Liver (tissue), 9 donors: ENCODE measurements around the gene REG1B. TPM values are rescaled to one million over a fixed set of nuclear protein-coding genes. Genes with fewer than 3 reads are reported as not detected.

Experiments used
- DNase-seq: peaks from one replicate; pipeline ENCODE4 v3.0.0-alpha.2; 2017; ENCODE audit warnings: low spot score
- H3K27ac ChIP-seq, 2 donors: one replicate each; pipeline ENCODE4 v1.7.0; 2013; ENCODE audit warnings: inconsistent platforms in 2 of 2, low read length in 2 of 2, control low read depth in 1 of 2, low read depth in 1 of 2, mild to moderate bottlenecking in 1 of 2
- H3K27me3 ChIP-seq, 4 donors: one replicate each; pipeline versions ENCODE4 v1.6.1 to v1.7.0; 2013; ENCODE audit warnings: low read length in 3 of 4, inconsistent platforms in 1 of 4, mild to moderate bottlenecking in 1 of 4, moderate library complexity in 1 of 4; ENCODE audit not compliant: control insufficient read depth in 4 of 4, insufficient read depth in 4 of 4
- H3K36me3 ChIP-seq, 4 donors: one replicate each; pipeline versions ENCODE4 v1.6.1 to v1.7.0; 2013; ENCODE audit warnings: low read length in 3 of 4, mild to moderate bottlenecking in 3 of 4, low read depth in 1 of 4, moderate library complexity in 1 of 4; ENCODE audit not compliant: control insufficient read depth in 4 of 4, insufficient read depth in 3 of 4
- H3K4me1 ChIP-seq, 4 donors: one replicate each; pipeline versions ENCODE4 v1.6.1 to v1.7.0; 2013; ENCODE audit warnings: low read length in 3 of 4, mild to moderate bottlenecking in 3 of 4, moderate library complexity in 1 of 4; ENCODE audit not compliant: control insufficient read depth in 4 of 4, insufficient read depth in 4 of 4
- H3K4me3 ChIP-seq, 3 donors: one replicate each; pipeline versions ENCODE4 v1.6.1 to v1.7.0; 2013; ENCODE audit warnings: low read length in 3 of 3, control low read depth in 1 of 3, low read depth in 1 of 3, mild to moderate bottlenecking in 1 of 3
- H3K9ac ChIP-seq, 2 donors: one replicate each; pipeline ENCODE4 v1.7.0; 2013; ENCODE audit warnings: low read length in 2 of 2, mild to moderate bottlenecking in 2 of 2, moderate library complexity in 2 of 2, control low read depth in 1 of 2, low read depth in 1 of 2
- H3K9me3 ChIP-seq, 4 donors: one replicate each; pipeline versions ENCODE4 v1.6.1 to v1.7.0; 2013; ENCODE audit warnings: low read length in 3 of 4; ENCODE audit not compliant: control insufficient read depth in 4 of 4
- ATF3 ChIP-seq: IDR thresholded peaks from 2 replicates; pipeline ENCODE4 v1.6.1; 2016; ENCODE audit warnings: antibody characterized with exemption
- EGR1 ChIP-seq, 2 donors: IDR thresholded peaks; 2 replicates each; pipeline ENCODE4 v1.6.1; 2016 to 2018; ENCODE audit warnings: antibody characterized with exemption in 2 of 2, low read depth in 2 of 2
- FOXA1 ChIP-seq: IDR thresholded peaks from 2 replicates; pipeline ENCODE4 v1.6.1; 2016; ENCODE audit warnings: antibody characterized with exemption
- FOXA2 ChIP-seq: IDR thresholded peaks from 2 replicates; pipeline ENCODE4 v1.6.1; 2016; ENCODE audit warnings: antibody characterized with exemption
- GABPA ChIP-seq, 2 donors: IDR thresholded peaks in 1 of 2; conservative IDR thresholded peaks in 1 of 2; 2 replicates each; pipeline ENCODE4 v1.6.1; 2016; ENCODE audit warnings: antibody characterized with exemption in 2 of 2, mild to moderate bottlenecking in 1 of 2, moderate library complexity in 1 of 2
- HNF4A ChIP-seq, 2 donors: conservative IDR thresholded peaks; 2 replicates each; pipeline ENCODE4 v1.6.1; 2016; ENCODE audit warnings: antibody characterized with exemption in 2 of 2, mild to moderate bottlenecking in 2 of 2
- HNF4G ChIP-seq: IDR thresholded peaks from 2 replicates; pipeline ENCODE4 v1.6.1; 2016; ENCODE audit warnings: antibody characterized with exemption
- JUND ChIP-seq, 2 donors: IDR thresholded peaks; 2 replicates each; pipeline ENCODE4 v1.6.1; 2016; ENCODE audit warnings: antibody characterized with exemption in 2 of 2
- NR2F2 ChIP-seq: IDR thresholded peaks from 2 replicates; pipeline ENCODE4 v1.6.1; 2016; ENCODE audit warnings: antibody characterized with exemption
- RAD21 ChIP-seq, 2 donors: IDR thresholded peaks; 2 replicates each; pipeline ENCODE4 v1.6.1; 2016; ENCODE audit warnings: antibody characterized with exemption in 2 of 2, mild to moderate bottlenecking in 2 of 2
- REST ChIP-seq: IDR thresholded peaks from 2 replicates; pipeline ENCODE4 v1.6.1; 2016; ENCODE audit warnings: antibody characterized with exemption, mild to moderate bottlenecking
- RXRA ChIP-seq, 2 donors: IDR thresholded peaks; 2 replicates each; pipeline ENCODE4 v1.6.1; 2017 to 2018; ENCODE audit warnings: antibody characterized with exemption in 2 of 2, mild to moderate bottlenecking in 1 of 2
- SP1 ChIP-seq: IDR thresholded peaks from 2 replicates; pipeline ENCODE4 v1.6.1; 2018; ENCODE audit warnings: antibody characterized with exemption, mild to moderate bottlenecking
- TAF1 ChIP-seq: conservative IDR thresholded peaks from 2 replicates; pipeline ENCODE4 v1.6.1; 2016; ENCODE audit warnings: antibody characterized with exemption, mild to moderate bottlenecking
- YY1 ChIP-seq: IDR thresholded peaks from 2 replicates; pipeline ENCODE4 v1.6.1; 2016; ENCODE audit warnings: antibody characterized with exemption, mild to moderate bottlenecking
- ZBTB33 ChIP-seq: IDR thresholded peaks from 2 replicates; pipeline ENCODE4 v1.6.1; 2016; ENCODE audit warnings: antibody characterized with exemption
- WGBS: extraction: QIAGEN DNeasy Blood & Tissue Kit; methylation state at CpG from one replicate; pipeline ENCODE4 v1.1.7; 2013; 5-methylcytosine and 5-hydroxymethylcytosine counted together
- polyA plus RNA-seq, 2 donors: library from polyadenylated mRNA; stranded (reverse) in 1 of 2; unstranded in 1 of 2; fragments of 200-250 nt in 1 of 2; fragments of >200 nt in 1 of 2; fragmentation: Nextera tagmentation in 1 of 2; extraction: Ambion mirVana in 1 of 2; gene quantifications; one replicate each; pipeline versions ENCODE4 v1.2.1 to v1.2.3, GENCODE V29; 2013 to 2015
- total RNA-seq, 2 donors: library from RNA; depleted of rRNA; stranded (reverse); fragments of >200 nt; gene quantifications; one replicate each; pipeline ENCODE4 v1.2.3, GENCODE V29; 2014
- TF ChIP-seq, protein P1 (sequence below): IDR thresholded peaks from 2 replicates; pipeline ENCODE4 v1.6.1; 2016; ENCODE audit warnings: antibody characterized with exemption
- donor health status: healthy.
- donor health status: healthy.
- donor health status: healthy.
- donor health status: healthy.
- donor health status: healthy.

REG1B gene
- total and polyA plus RNA-seq, 4 donors = 0.18 TPM; not detected in 3

DNA sequence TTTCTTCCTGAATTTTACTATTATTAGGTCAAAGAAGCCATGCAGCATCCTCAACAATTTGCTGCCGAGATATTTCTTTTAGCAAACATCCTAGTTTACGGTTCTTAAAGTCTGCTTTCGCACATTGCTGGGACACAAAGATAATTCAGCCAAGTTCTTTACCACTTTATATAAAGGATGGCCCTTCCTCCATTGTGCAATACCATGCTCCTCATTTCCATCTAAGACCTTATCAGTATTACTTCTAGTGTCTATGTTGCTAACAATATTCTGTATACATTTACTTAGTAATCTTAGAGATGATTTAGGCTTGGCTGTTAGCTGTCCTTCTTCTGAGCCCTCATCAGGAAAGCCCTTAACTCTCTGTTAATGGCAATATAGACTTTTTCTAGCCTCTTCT lies 24.5 kb upstream of the REG1B start (continued):
- TF ChIP-seq YY1 (no peak), SP1 (no peak), FOXA1 (no peak), HNF4A (conservative IDR thresholded peaks at IDR 0.05) (no peak)

DNA sequence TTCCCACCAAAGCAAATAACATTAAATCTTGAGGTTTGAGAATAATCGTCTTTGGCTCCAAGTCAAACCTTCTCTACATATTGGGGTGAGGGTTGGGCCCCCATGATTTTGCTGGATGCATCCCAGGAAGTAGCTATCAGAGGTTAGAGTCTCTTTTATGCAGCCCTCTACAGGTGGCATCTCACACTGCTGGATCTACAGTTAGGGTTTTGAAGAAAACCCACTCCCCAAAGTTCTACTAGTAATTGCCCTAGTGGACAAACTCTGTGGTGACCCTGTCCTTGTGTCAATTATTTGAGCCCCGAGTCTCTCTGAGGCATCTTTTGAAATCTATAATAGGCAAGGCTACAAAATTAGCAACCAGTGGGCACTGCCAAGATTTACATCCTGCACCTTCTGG lies 17.5 kb upstream of the REG1B start:
- Histone ChIP-seq H3K27me3 (peaks cover 0 to 3% (median 0%) of the 10 kb centered on the region in 4 donors), H3K9me3 (peaks cover 0 to 10% (median 1%) of the 10 kb centered on the region in 4 donors), H3K9ac (no peak overlapping the region), H3K4me1 (no peaks in the 10 kb centered on the region), H3K4me3 (no peak overlapping the region), H3K36me3 (no peaks in the 10 kb centered on the region), H3K27ac (no peak overlapping the region)
- no peak for DNase-seq
- 64% methylated on average over 2 of the region's 2 CpGs for WGBS
- TF ChIP-seq REST (no peak), SP1 (no peak), GABPA (IDR thresholded peaks at IDR 0.05 in 1 of 2, conservative IDR thresholded peaks at IDR 0.05 in 1 of 2) (no peak), HNF4G (no peak), FOXA2 (no peak), RAD21 (IDR thresholded peaks at IDR 0.05) (no peak), EGR1 (IDR thresholded peaks at IDR 0.05; ENCODE audit: low read depth in 2 of 2) (no peak), YY1 (no peak), HNF4A (conservative IDR thresholded peaks at IDR 0.05) (no peak), FOXA1 (no peak), NR2F2 (no peak), JUND (IDR thresholded peaks at IDR 0.05) (no peak), TAF1 (no peak), ATF3 (no peak), ZBTB33 (no peak)

DNA sequence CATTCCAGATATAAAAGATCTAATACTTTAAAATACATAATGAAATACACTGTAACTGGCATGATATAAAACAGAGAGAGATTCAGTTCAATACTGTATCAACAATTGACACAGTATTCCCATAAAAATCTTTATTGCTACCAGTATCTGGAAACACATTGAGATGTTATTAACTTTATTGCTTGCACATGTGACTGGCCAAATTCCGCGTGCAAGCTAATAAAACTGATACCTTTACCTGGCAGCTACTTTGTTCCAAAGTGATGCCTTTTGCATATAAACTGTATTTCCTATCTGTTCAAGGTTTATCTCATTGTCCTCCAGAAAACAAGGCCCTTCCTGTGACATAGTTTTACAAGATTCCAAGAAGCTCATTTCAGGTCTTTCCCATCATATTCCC lies 15.4 kb upstream of the REG1B start:
- no peak overlapping the region for H3K4me3 ChIP-seq
- no peak overlapping the region for H3K27ac ChIP-seq
- WGBS = 64% methylated on average over 2 of the region's 2 CpGs
- DNase-seq = no peak
- no peaks in the 10 kb centered on the region for H3K4me1 ChIP-seq
- H3K36me3 ChIP-seq = no peaks in the 10 kb centered on the region
- no peak overlapping the region for H3K9ac ChIP-seq
- peaks cover 0 to 13% (median 1%) of the 10 kb centered on the region in 4 donors for H3K9me3 ChIP-seq
- H3K27me3 ChIP-seq = peaks cover 0 to 3% (median 0%) of the 10 kb centered on the region in 4 donors
- TF ChIP-seq SP1 = no peak
- TF ChIP-seq, protein P1, sequence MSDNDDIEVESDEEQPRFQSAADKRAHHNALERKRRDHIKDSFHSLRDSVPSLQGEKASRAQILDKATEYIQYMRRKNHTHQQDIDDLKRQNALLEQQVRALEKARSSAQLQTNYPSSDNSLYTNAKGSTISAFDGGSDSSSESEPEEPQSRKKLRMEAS = no peak
- TF ChIP-seq HNF4A (conservative IDR thresholded peaks at IDR 0.05) = no peak
- no peak for TF ChIP-seq FOXA2
- TF ChIP-seq FOXA1 = no peak
- TF ChIP-seq YY1 = no peak
- no peak for TF ChIP-seq EGR1 (IDR thresholded peaks at IDR 0.05; ENCODE audit: low read depth in 2 of 2)
- no peak for TF ChIP-seq RXRA (IDR thresholded peaks at IDR 0.05)
- TF ChIP-seq HNF4G = no peak
- TF ChIP-seq ATF3 = no peak
- TF ChIP-seq TAF1 = no peak
- TF ChIP-seq JUND (IDR thresholded peaks at IDR 0.05) = no peak
